GM12801 (cell line): Measurements from ENCODE around the gene RAB14.

Experiments
- TF ChIP-seq, protein P1 (sequence below): IDR thresholded peaks from one replicate; pipeline ENCODE4 v1.5.1; 2011; ENCODE audit warnings: control low read depth; ENCODE audit not compliant: insufficient read length; ENCODE audit errors: extremely low read depth

Gene RAB14

DNA sequence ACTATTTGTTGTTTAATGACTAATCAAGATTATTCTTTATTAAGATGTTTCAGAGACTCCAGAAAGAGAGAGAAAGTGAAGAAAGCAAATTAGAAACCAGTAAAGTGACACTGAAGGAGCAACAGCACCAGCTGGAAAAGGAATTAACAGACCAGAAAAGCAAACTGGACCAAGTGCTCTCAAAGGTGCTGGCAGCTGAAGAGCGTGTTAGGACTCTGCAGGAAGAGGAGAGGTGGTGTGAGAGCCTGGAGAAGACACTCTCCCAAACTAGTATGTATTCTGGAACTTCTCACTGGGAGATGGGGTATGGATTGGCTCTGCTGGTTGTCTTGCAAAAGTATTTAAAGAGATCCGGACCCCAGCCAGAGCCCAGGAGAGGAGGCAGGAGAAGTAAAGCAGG lies 33.6 kb downstream of the RAB14 start:
- TF ChIP-seq, protein P1, sequence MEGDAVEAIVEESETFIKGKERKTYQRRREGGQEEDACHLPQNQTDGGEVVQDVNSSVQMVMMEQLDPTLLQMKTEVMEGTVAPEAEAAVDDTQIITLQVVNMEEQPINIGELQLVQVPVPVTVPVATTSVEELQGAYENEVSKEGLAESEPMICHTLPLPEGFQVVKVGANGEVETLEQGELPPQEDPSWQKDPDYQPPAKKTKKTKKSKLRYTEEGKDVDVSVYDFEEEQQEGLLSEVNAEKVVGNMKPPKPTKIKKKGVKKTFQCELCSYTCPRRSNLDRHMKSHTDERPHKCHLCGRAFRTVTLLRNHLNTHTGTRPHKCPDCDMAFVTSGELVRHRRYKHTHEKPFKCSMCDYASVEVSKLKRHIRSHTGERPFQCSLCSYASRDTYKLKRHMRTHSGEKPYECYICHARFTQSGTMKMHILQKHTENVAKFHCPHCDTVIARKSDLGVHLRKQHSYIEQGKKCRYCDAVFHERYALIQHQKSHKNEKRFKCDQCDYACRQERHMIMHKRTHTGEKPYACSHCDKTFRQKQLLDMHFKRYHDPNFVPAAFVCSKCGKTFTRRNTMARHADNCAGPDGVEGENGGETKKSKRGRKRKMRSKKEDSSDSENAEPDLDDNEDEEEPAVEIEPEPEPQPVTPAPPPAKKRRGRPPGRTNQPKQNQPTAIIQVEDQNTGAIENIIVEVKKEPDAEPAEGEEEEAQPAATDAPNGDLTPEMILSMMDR = no peak

DNA sequence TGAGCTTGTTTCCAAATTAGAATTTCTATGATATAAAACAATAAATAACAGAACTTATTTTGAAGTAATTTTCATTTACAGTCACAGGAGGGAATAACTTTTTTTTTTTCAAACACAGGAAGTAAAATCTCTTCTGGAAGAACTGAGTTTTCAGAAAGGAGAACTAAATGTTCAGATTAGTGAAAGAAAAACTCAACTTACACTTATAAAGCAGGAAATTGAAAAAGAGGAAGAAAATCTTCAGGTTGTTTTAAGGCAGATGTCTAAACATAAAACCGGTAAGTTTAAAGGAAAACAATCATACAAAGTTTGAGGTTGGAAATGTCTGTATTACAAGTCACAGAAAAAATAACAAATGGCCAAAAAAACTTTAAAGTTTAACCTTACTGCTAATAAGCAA lies 41.6 kb downstream of the RAB14 start:
- TF ChIP-seq, protein P1 = no peak

DNA sequence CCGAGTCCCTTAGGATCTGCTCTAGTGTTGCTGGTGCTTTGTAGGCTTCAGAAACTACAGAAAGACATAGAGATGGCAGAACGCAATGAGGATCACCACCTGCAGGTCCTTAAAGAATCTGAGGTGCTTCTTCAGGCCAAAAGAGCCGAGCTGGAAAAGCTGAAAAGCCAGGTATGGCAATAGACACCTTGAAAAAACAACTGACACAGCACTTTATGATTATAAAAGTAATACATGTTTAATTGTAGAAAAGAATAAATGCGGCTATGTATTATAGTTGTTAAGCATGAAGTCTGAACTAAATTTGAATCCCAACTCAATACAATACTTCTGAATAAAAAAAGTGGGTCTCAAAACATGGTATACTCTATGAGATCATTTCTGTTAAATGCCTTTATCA lies 43.7 kb downstream of the RAB14 start:
- TF ChIP-seq, protein P1 = no peak

DNA sequence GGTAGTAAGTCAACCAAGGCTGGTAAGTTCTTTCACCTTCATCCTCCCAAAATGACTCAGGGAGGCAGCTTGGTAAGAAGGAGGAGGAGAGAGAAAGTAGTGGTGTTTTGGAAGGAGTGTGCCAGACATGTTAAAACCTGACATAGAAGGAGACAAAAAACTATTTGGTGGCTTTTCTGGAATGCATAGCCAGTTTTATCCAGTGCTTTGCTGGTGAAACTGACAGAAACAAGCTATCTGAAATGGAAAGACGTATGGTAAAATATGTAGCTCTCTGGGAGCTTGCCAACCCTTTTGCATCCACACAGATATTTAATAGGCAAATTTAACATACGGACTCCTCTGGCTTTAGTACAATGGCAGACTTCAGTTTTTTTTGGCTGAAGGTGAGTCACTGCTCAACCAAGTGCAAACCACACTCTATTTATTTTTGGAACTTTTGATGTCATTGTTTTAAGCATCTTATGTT lies 45.4 kb downstream of the RAB14 start:
- TF ChIP-seq, protein P1 = no peak

DNA sequence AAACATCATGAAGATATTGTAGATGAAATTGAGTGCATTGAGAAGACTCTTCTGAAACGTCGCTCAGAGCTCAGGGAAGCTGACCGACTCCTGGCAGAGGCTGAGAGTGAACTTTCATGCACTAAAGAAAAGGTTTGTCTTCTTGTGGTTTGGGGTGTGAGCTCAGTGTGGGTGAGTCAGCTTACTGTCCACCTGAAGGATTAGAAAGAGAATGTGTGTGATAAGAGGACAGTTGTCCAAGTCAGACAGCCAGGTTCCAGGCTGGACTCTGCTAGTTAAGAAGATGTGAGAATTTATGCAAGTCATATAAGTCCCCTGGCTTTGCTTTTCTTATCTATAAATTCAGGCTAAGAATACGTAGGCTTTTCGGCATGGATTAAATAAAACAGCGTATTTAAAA lies 46.9 kb downstream of the RAB14 start:
- TF ChIP-seq, protein P1 = no peak

DNA sequence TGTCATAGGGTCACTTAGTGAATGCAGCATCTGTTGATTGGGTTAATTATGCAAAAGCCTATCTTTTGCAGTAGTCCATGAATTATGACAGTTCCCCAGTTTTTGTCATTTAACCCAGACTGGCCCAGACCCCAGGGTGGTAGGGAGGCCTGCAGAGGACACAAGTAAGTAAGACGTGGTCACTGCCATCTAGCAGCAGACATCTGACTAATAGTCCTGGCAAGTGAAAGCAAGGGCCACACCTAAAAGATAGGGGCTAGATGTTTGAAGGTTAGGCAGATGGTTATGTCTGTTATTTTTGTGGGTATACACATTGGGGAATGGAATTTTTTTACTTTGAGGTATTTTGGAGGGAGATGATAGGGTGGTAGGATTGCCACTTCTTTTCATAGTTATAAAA lies 48.0 kb downstream of the RAB14 start:
- TF ChIP-seq, protein P1 = no peak

DNA sequence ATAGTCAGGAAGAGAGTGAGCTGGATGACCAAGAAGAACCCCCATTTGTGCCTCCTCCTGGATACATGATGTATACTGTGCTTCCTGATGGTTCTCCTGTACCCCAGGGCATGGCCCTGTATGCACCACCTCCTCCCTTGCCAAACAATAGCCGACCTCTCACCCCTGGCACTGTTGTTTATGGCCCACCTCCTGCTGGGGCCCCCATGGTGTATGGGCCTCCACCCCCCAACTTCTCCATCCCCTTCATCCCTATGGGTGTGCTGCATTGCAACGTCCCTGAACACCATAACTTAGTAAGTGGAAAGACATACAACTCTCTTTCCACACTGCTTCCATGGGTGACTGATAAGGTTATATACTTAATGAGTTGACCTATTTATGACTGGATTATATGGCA lies 51.5 kb downstream of the RAB14 start:
- TF ChIP-seq, protein P1 = no peak

DNA sequence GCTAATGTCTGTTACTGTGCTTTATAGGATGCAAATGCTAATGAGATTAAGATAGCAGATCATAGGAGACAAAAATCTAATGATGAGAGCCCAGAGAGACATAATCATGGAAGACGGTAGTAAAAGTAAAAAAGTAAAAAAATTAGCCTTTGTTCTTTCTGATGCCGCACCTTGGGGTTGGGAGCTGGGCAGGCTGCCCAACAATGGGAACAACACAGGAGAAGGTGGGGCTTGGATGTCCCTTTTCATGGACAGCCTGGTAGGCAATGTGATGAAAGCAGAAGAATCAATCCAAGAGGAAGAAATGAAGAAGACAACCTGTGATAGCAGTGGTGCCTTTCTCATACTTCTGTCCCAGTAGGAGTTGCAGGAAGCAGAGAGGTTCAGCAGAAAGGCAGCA lies 57.2 kb downstream of the RAB14 start:
- TF ChIP-seq, protein P1 = no peak
